Tibial artery (tissue), 4 donors: Measurements from ENCODE around the gene MAGED4B.

ENCODE experiments used
- DNase-seq, 2 donors: peaks; one replicate each; pipeline ENCODE4 v3.0.0-alpha.2; 2019
- H3K27ac ChIP-seq, 2 donors: fragments of 200-600 bp; sonication (generic) in 1 of 2; 1 replicate in 1 of 2; 2 replicates in 1 of 2; pipeline ENCODE4 v1.5.1; 2018 to 2019; ENCODE audit warnings: mild to moderate bottlenecking in 1 of 2
- H3K27me3 ChIP-seq, 2 donors: fragments of 200-600 bp; sonication (generic) in 1 of 2; one replicate each; pipeline versions ENCODE4 v1.5.1 to v1.6.0; 2016 to 2019
- H3K36me3 ChIP-seq, 3 donors: fragments of 200-600 bp; sonication (generic) in 2 of 3; one replicate each; pipeline ENCODE4 v1.5.1; 2016 to 2019; ENCODE audit warnings: mild to moderate bottlenecking in 2 of 3
- H3K4me1 ChIP-seq, 4 donors: fragments of 200-600 bp; sonication (generic) in 2 of 4; 1 replicate in 3 of 4; 2 replicates in 1 of 4; pipeline ENCODE4 v1.5.1; 2016 to 2019
- H3K4me3 ChIP-seq, 2 donors: fragments of 200-600 bp; sonication (generic) in 1 of 2; 1 replicate in 1 of 2; 2 replicates in 1 of 2; pipeline ENCODE4 v1.5.1; 2018 to 2019; ENCODE audit warnings: mild to moderate bottlenecking in 2 of 2
- H3K9me3 ChIP-seq, 3 donors: fragments of 200-600 bp; sonication (generic) in 1 of 3; one replicate each; pipeline ENCODE4 v1.5.1; 2016 to 2019
- CTCF ChIP-seq, 2 experiments: fragments of 200-600 bp in 1 of 2; fragments of 450-650 bp in 1 of 2; IDR thresholded peaks; one replicate each; pipeline ENCODE4 v1.5.1; 2017 to 2019; ENCODE audit warnings: antibody characterized with exemption in 2 of 2, mild to moderate bottlenecking in 1 of 2, moderate library complexity in 1 of 2
- intact Hi-C: fragments of 100-400 bp; cut with DNase I; formaldehyde crosslinking; loops from one replicate; pipeline ENCODE4 v1.15.0; 2023; ENCODE audit warnings: low total_unique reads

The MAGED4B gene

DNA sequence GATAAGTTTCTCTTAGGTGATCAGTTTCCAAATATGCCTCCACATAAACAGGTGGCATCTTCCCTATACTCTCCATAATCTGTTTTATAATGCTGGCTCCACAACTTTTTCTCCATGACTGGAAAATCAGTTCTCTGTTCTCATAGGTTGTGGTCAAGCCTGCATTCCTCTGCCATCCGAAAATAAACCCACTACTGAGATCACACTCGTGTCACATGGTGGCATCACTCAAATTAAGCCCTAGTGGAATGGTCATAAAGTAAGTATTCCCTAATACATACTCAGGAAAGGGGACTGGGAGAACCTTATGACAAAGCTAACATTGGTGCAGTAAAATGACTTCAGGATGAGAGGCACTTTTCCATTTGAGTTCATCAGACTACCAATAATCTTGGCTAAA, 37.6 kb downstream of the MAGED4B start:
- H3K9me3 ChIP-seq, result no peaks in the 10 kb centered on the region
- intact Hi-C loops, result no loop called here
- no peak overlapping the region for H3K4me3 ChIP-seq
- no peaks in the 10 kb centered on the region for H3K27me3 ChIP-seq
- H3K4me1 ChIP-seq, result no peaks in the 10 kb centered on the region
- H3K27ac ChIP-seq, result no peak overlapping the region
- TF ChIP-seq CTCF (IDR thresholded peaks at IDR 0.05), result no peak
- no peak for DNase-seq
- no peaks in the 10 kb centered on the region for H3K36me3 ChIP-seq

DNA sequence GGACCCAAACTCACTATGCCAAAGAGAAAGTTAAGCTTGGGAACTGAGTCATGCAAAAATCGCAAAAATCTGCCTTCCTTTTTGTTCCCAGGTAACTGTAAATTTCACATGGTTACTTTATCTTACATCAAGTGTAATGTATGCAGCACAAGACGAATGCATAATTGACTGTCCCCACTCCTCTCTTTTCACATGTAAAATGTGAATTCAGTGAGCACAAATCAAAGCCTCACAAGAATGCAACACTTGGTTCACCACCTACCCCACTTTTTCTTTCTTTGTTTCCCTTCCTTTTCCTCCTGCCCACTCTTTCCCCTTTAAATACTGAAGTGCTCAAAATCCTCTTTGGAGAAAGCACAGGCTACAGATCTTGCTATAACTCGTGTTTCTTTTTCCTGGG, 53.2 kb downstream of the MAGED4B start:
- H3K36me3 ChIP-seq, result no peaks in the 10 kb centered on the region
- H3K4me1 ChIP-seq, result no peaks in the 10 kb centered on the region
- DNase-seq, result no peak
- no peak for TF ChIP-seq CTCF (IDR thresholded peaks at IDR 0.05)
- no peak overlapping the region for H3K4me3 ChIP-seq
- intact Hi-C loops, result no loop called here
- H3K9me3 ChIP-seq, result no peaks in the 10 kb centered on the region
- H3K27ac ChIP-seq, result no peak overlapping the region
- H3K27me3 ChIP-seq, result no peaks in the 10 kb centered on the region
